Measurements from ENCODE around the gene TTC7B. TPM values are rescaled to one million over a fixed set of nuclear protein-coding genes. Genes with fewer than 3 reads are reported as not detected.

Gene TTC7B
- total RNA-seq, 4 donors from 2014 or later = 31.0 to 49.7 (median 45.1) TPM

- TF ChIP-seq CTCF (IDR thresholded peaks at IDR 0.05; ENCODE audit: low read depth) = no peak
Observed at GRCh38 chr14:90777358-90777757, 38.9 kb downstream of the TTC7B start.

- no peak for TF ChIP-seq CTCF (IDR thresholded peaks at IDR 0.05; ENCODE audit: low read depth)
Observed at GRCh38 chr14:90775441-90775840, 40.8 kb downstream of the TTC7B start.

GRCh38 chr14:90774316-90774715 is 41.9 kb downstream of the TTC7B start:
- TF ChIP-seq CTCF (IDR thresholded peaks at IDR 0.05; ENCODE audit: low read depth) = no peak

- no peak for TF ChIP-seq CTCF (IDR thresholded peaks at IDR 0.05; ENCODE audit: low read depth)
Observed at GRCh38 chr14:90773705-90774104, 42.5 kb downstream of the TTC7B start.

- TF ChIP-seq CTCF (IDR thresholded peaks at IDR 0.05; ENCODE audit: low read depth) = no peak
Observed at GRCh38 chr14:90773196-90773486, 43.1 kb downstream of the TTC7B start.

GRCh38 chr14:90767899-90768298 is 48.3 kb downstream of the TTC7B start:
- TF ChIP-seq CTCF (IDR thresholded peaks at IDR 0.05; ENCODE audit: low read depth) = no peak

GRCh38 chr14:90760591-90761316 is 55.5 kb downstream of the TTC7B start:
- TF ChIP-seq CTCF (IDR thresholded peaks at IDR 0.05; ENCODE audit: low read depth) = no peak

All from subcutaneous adipose tissue (tissue), 4 donors.